Fibroblast of lung (primary cell): Measurements from ENCODE around the gene DPPA5.

ENCODE experiments used
- CTCF ChIP-seq, 2 donors: IDR thresholded peaks in 1 of 2; conservative IDR thresholded peaks in 1 of 2; 1 replicate in 1 of 2; 2 replicates in 1 of 2; pipeline ENCODE4 v1.5.1; 2011 to 2012; ENCODE audit warnings: low read length in 2 of 2, control low read depth in 1 of 2, inconsistent platforms in 1 of 2, low read depth in 1 of 2, mild to moderate bottlenecking in 1 of 2
- EZH2 ChIP-seq: IDR thresholded peaks from 2 replicates; pipeline ENCODE4 v1.5.1; 2012; ENCODE audit warnings: low read length, control low read depth, mild to moderate bottlenecking; ENCODE audit errors: missing control alignments

- TF ChIP-seq CTCF (conservative IDR thresholded peaks at IDR 0.05 in 1 of 2, IDR thresholded peaks at IDR 0.05 in 1 of 2; ENCODE audit: low read depth in 1 of 2, low read length in 2 of 2), result no peak
- TF ChIP-seq EZH2, result no peak
These were observed 9.4 kb upstream of the DPPA5 start for GRCh38 chr6:73363537-73363875.
